ENCODE measurements around the gene ADD3.
"Not testable (repeated sequence)": the region's sequence is repeated elsewhere in the genome, so short reads cannot be mapped to it uniquely, and the experiment has no call there.

Gene ADD3

DNA sequence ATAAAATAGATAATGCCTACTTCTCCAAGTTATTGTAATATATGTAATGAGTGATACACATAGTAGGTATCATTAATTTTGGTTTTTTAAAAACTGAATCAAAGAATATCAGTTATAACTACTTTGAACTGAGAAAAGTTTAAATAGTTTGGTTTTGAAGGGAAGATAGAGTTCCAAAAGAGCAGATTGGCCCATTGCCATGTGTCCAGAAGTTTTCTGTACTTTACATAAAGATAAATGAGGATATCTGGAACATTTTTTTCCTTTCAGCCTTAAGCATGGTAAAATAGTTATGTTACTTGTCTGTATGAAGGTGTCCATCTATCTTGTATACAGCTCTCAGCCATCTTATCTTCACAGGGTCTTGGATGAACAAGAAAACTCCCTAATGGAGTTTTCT is 101.7 kb downstream of the ADD3 start:
- Histone ChIP-seq H3K4me3 (ENCODE audit: low read length, poor library complexity, severe bottlenecking) (no peak overlapping the region), H3K9me3 (ENCODE audit: insufficient read depth, low read depth, low read length) (no peaks in the 10 kb centered on the region), H3F3A (ENCODE audit: low read depth) (no peaks in the 10 kb centered on the region), H3K9ac (ENCODE audit: low read depth, low read length, poor library complexity, severe bottlenecking) (no peak overlapping the region), H3K9me2 (replicated peaks; ENCODE audit: low read depth, low read length) (no peaks in the 10 kb centered on the region), H3K4me2 (ENCODE audit: low read depth, low read length, poor library complexity, severe bottlenecking) (no peak overlapping the region), H3K79me2 (ENCODE audit: insufficient read depth, low read length) (0 out of 2 replicates have a peak, but pooled peaks cover 2% of the 10 kb centered on the region), H3K27me3 (ENCODE audit: insufficient read depth, low read length, poor library complexity, severe bottlenecking) (no peaks in the 10 kb centered on the region), H3K4me1 (ENCODE audit: insufficient read depth, low read length, poor library complexity, severe bottlenecking) (no peaks in the 10 kb centered on the region), H3K36me3 (ENCODE audit: insufficient read depth, low read length) (peaks cover 72% of the 10 kb centered on the region; the same call in 1 of the 2 replicates), H2AFZ (ENCODE audit: low read length) (no peak overlapping the region), H4K20me1 (ENCODE audit: insufficient read depth, low read length, poor library complexity, severe bottlenecking) (no peaks in the 10 kb centered on the region)
- TF ChIP-seq EZH2phosphoT487 (IDR thresholded peaks at IDR 0.05; ENCODE audit: borderline replicate concordance), result no peak
- TF ChIP-seq, protein P1, sequence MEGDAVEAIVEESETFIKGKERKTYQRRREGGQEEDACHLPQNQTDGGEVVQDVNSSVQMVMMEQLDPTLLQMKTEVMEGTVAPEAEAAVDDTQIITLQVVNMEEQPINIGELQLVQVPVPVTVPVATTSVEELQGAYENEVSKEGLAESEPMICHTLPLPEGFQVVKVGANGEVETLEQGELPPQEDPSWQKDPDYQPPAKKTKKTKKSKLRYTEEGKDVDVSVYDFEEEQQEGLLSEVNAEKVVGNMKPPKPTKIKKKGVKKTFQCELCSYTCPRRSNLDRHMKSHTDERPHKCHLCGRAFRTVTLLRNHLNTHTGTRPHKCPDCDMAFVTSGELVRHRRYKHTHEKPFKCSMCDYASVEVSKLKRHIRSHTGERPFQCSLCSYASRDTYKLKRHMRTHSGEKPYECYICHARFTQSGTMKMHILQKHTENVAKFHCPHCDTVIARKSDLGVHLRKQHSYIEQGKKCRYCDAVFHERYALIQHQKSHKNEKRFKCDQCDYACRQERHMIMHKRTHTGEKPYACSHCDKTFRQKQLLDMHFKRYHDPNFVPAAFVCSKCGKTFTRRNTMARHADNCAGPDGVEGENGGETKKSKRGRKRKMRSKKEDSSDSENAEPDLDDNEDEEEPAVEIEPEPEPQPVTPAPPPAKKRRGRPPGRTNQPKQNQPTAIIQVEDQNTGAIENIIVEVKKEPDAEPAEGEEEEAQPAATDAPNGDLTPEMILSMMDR (conservative IDR thresholded peaks at IDR 0.05; ENCODE audit: low read length), result no peak

GRCh38 chr10:110110338-110110737 is 102.6 kb downstream of the ADD3 start:
- no peak overlapping the region for H3K4me2 ChIP-seq (ENCODE audit: low read depth, low read length, poor library complexity, severe bottlenecking)
- no peaks in the 10 kb centered on the region for H3K27me3 ChIP-seq (ENCODE audit: insufficient read depth, low read length, poor library complexity, severe bottlenecking)
- no peaks in the 10 kb centered on the region for H3K9me3 ChIP-seq (ENCODE audit: insufficient read depth, low read depth, low read length)
- H3K4me3 ChIP-seq (ENCODE audit: low read length, poor library complexity, severe bottlenecking), result no peak overlapping the region
- H3K36me3 ChIP-seq (ENCODE audit: insufficient read depth, low read length), result peaks cover 73% of the 10 kb centered on the region; the same call in 1 of the 2 replicates
- no peak overlapping the region for H2AFZ ChIP-seq (ENCODE audit: low read length)
- H3K9ac ChIP-seq (ENCODE audit: low read depth, low read length, poor library complexity, severe bottlenecking), result no peak overlapping the region
- no peaks in the 10 kb centered on the region for H3K4me1 ChIP-seq (ENCODE audit: insufficient read depth, low read length, poor library complexity, severe bottlenecking)
- H3K79me2 ChIP-seq (ENCODE audit: insufficient read depth, low read length), result 0 out of 2 replicates have a peak, but pooled peaks cover 2% of the 10 kb centered on the region
- no peaks in the 10 kb centered on the region for H4K20me1 ChIP-seq (ENCODE audit: insufficient read depth, low read length, poor library complexity, severe bottlenecking)
- H3K9me2 ChIP-seq (replicated peaks; ENCODE audit: low read depth, low read length), result no peaks in the 10 kb centered on the region
- H3F3A ChIP-seq (ENCODE audit: low read depth), result no peaks in the 10 kb centered on the region
- TF ChIP-seq, protein P1 (conservative IDR thresholded peaks at IDR 0.05; ENCODE audit: low read length), result no peak
- TF ChIP-seq EZH2phosphoT487 (IDR thresholded peaks at IDR 0.05; ENCODE audit: borderline replicate concordance), result no peak

GRCh38 chr10:110113670-110114337 is 106.0 kb downstream of the ADD3 start:
- Histone ChIP-seq H3K27me3 (ENCODE audit: insufficient read depth, low read length, poor library complexity, severe bottlenecking) (no peaks in the 10 kb centered on the region), H3K4me3 (ENCODE audit: low read length, poor library complexity, severe bottlenecking) (no peak overlapping the region), H3K4me2 (ENCODE audit: low read depth, low read length, poor library complexity, severe bottlenecking) (no peak overlapping the region), H3F3A (ENCODE audit: low read depth) (0 out of 2 replicates have a peak, but pooled peaks cover 2% of the 10 kb centered on the region), H3K9ac (ENCODE audit: low read depth, low read length, poor library complexity, severe bottlenecking) (no peak overlapping the region), H3K79me2 (ENCODE audit: insufficient read depth, low read length) (0 out of 2 replicates have a peak, but pooled peaks cover 2% of the 10 kb centered on the region), H3K9me3 (ENCODE audit: insufficient read depth, low read depth, low read length) (no peaks in the 10 kb centered on the region), H4K20me1 (ENCODE audit: insufficient read depth, low read length, poor library complexity, severe bottlenecking) (no peaks in the 10 kb centered on the region), H3K36me3 (ENCODE audit: insufficient read depth, low read length) (peaks cover 84% of the 10 kb centered on the region; the same call in 1 of the 2 replicates), H3K9me2 (replicated peaks; ENCODE audit: low read depth, low read length) (no peaks in the 10 kb centered on the region), H2AFZ (ENCODE audit: low read length) (no peak overlapping the region), H3K4me1 (ENCODE audit: insufficient read depth, low read length, poor library complexity, severe bottlenecking) (no peaks in the 10 kb centered on the region)
- TF ChIP-seq, protein P1 (conservative IDR thresholded peaks at IDR 0.05; ENCODE audit: low read length), result no peak
- TF ChIP-seq EZH2phosphoT487 (IDR thresholded peaks at IDR 0.05; ENCODE audit: borderline replicate concordance), result no peak

GRCh38 chr10:110114668-110115067 is 106.9 kb downstream of the ADD3 start:
- H3F3A ChIP-seq (ENCODE audit: low read depth); H2AFZ ChIP-seq (ENCODE audit: low read length); H3K9ac ChIP-seq (ENCODE audit: low read depth, low read length, poor library complexity, severe bottlenecking); H3K27me3 ChIP-seq (ENCODE audit: insufficient read depth, low read length, poor library complexity, severe bottlenecking); H3K79me2 ChIP-seq (ENCODE audit: insufficient read depth, low read length); H3K9me2 ChIP-seq (replicated peaks; ENCODE audit: low read depth, low read length); H3K9me3 ChIP-seq (ENCODE audit: insufficient read depth, low read depth, low read length); H3K4me2 ChIP-seq (ENCODE audit: low read depth, low read length, poor library complexity, severe bottlenecking); H4K20me1 ChIP-seq (ENCODE audit: insufficient read depth, low read length, poor library complexity, severe bottlenecking); H3K4me1 ChIP-seq (ENCODE audit: insufficient read depth, low read length, poor library complexity, severe bottlenecking); H3K4me3 ChIP-seq (ENCODE audit: low read length, poor library complexity, severe bottlenecking): not testable (repeated sequence)
- H3K36me3 ChIP-seq (ENCODE audit: insufficient read depth, low read length), result peaks cover 90% of the 10 kb centered on the region
